HG03159 (cell line): Measurements from ENCODE around the gene ERAP2.
A peak's percentile ranks its signal among the peaks of the same experiment; 100 is the strongest.

Experiments used
- ATAC-seq: cut with Tn5 transposase; IDR thresholded peaks from one replicate; pipeline ENCODE4 v1.9.1; 2021; ENCODE audit warnings: mild to moderate bottlenecking, moderate library complexity; ENCODE audit not compliant: unreplicated experiment

The ERAP2 gene

DNA sequence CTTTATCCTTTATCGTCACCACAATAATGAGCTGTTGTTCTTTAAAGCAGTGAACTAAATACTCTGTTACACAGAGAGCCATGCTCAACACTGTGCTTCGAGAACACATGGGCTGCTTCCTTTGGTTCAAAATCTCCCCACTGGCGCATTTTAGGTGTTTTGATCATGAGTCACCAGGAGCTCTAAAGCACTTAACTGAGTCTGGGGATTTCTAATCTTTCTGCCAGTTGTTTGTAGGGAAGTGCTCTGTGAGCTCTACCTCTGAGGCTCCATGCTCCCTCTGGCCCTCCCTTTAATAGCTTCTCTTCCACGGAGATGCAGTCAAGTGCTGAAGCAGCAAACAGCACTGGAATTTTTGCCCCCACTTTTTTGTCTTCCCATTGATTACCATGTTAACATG lies 17.0 kb downstream of the ERAP2 start:
- no peak for ATAC-seq

DNA sequence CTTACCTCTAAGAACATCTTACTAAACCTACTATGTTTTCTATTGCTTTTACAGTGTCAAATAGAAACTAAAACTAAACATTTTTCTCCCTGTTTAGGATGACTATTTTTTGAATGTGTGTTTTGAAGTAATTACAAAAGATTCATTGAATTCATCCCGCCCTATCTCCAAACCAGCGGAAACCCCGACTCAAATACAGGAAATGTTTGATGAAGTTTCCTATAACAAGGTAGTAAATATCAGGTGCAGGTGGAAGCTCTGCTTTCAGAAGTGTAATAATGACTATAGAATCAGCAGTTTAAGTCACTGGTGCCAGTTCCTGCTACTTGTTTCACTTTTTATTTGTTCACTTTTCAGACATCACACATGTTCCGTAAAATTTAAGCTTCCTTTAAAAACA lies 20.0 kb downstream of the ERAP2 start:
- ATAC-seq, result peak; percentile 81

DNA sequence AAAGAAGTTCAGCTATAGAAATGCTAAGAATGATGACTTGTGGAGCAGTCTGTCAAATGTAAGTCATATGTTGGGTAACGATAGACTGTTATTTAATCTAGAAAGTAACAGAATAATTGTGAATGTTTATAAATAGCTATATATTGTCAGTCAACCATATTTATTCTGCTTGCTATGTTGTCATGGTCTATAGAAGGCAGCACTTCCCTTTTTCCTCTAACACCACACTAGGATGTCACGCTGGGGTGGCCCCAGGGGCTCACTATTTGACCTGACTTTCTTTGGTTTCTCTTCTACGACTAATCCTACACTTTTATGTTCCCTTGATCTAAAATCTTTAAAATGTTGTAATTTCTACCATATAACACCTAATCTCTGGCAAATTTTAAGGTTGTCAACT lies 20.5 kb downstream of the ERAP2 start:
- ATAC-seq, result peak; percentile 92

DNA sequence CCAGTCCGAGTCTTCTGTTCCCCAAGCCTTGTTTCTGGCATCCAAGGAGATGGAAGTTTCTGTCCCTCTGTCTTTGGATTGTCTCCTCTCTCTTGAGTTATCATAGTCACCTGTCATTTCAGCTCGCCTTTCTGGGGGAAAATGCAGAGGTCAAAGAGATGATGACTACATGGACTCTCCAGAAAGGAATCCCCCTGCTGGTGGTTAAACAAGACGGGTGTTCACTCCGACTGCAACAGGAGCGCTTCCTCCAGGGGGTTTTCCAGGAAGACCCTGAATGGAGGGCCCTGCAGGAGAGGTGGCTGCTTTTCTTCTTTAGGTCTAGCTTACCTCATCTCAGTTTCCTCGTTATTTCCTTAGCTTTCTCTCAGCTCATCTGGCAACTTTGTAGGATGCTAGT lies 25.1 kb downstream of the ERAP2 start:
- no peak for ATAC-seq

DNA sequence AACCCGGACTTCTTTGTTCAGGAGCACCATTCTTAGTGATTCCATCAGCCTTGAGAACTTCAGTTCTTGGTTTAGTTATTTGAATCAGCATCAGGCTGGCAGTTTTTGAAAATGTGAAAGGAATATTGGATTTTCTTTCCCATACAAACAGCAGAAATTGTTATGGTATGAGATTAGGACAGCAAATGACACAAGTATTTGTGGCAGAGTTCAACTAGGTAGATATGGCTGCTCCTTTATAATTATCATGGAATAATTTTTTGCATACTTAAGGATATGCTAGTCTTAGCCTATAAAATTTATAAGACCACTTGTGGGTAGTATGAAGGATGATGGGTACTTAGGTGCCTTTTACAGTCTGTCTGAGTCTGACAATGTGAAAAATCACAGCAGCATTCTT lies 25.5 kb downstream of the ERAP2 start:
- no peak for ATAC-seq

DNA sequence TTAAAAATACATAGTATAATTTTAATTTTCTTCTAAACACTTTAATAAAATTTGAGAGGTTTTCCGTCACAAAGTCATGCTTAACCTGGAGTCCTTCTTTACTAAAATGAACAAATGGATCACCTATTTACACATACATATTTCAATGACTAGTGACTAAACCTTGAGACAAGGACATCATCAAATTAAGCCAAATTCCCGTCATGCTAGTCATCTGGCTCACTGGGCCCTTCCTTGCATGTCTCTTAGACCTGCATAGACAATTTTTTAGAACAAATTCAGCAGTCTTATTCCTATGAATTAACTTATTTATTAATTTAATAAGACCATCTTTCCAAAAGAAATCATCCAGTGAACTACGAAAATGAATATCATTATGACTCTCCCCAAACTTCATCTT lies 26.6 kb downstream of the ERAP2 start:
- ATAC-seq, result no peak

DNA sequence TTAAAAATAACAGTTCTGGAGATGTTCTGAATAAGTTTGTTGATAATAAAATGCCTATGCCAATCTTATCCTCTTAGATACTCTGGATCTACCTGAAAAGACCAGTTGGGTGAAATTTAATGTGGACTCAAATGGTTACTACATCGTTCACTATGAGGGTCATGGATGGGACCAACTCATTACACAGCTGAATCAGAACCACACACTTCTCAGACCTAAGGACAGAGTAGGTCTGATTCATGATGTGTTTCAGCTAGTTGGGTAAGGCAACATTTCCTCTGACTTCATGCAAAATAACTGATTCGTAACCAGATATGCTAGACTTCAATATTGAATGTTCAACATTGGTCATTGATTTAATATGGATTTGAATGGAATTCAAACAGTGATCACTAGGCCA lies 27.0 kb downstream of the ERAP2 start:
- ATAC-seq, result no peak

DNA sequence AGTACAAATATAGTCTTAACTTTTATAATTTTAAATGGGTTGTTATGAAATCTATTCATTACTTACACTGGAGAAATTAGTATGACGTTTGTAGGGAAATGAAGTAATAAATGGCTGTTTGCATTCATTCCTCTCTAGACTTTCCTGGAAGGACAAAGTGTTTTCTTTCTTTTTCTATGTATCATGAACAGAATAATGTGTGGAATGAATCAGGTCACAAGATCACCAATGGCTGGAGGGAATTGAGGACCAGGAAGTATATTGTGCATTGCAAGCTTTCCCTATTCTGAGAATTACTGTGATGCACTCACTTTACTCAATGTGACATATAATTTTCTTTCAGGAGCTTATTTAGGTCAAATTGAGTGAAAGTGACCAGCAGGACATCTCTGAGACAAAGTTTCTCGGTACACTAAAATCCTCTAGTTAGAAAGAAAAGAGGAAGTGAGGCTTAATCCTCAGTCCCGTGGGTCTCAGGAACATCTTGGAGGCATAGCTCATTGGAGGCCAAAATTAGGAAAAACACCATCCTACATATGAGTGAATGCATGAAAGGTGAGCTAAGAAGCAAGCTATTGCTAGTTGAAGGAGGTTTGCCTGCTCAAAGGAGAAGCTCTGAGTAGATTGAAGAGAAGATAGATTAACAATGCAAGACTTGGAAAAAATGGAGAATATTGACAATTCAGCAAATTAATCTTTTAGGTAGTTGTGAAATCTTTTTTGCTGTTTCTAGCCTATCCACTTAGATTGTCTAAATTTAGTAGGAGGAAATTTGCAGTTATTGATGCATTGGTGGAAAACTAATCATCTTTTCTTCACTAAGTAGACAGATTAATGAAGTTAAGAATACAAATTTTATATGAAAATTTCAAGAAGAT lies 28.0 kb downstream of the ERAP2 start:
- ATAC-seq, result no peak

DNA sequence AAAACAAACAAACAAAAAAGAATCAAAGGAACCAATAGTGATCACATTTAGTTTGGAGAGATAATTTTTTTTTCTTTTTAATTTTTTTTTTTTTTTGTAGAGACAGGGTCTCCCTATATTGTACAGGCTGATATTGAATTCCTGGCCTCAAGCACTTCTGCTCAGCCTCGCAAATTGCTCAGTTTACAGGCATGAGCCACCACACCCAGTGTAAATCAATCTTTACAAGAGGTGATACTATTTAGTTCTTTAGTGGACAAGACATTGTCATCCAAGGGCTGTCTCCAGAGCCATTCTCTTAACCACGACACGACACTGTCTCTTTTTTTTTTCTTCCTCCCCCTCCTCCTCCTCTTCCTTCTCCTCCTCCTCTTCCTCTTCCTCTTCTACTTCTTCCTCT lies 29.6 kb downstream of the ERAP2 start:
- ATAC-seq, result no peak

DNA sequence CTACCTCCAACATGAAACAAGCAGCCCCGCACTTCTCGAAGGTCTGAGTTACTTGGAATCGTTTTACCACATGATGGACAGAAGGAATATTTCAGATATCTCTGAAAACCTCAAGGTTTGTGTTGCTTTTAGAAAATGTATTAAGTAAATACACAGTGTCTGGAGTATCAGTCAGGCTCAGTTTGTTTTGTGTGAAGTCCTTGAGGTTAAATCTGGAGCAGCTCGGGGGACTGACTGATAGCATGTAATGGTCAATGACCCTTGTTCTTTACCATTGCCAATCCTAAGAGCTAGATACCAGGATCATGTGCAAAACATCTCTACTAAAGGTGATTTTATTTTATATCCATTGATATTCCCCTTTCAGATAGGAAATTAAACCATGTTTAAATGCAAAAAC lies 32.7 kb downstream of the ERAP2 start:
- ATAC-seq, result no peak

DNA sequence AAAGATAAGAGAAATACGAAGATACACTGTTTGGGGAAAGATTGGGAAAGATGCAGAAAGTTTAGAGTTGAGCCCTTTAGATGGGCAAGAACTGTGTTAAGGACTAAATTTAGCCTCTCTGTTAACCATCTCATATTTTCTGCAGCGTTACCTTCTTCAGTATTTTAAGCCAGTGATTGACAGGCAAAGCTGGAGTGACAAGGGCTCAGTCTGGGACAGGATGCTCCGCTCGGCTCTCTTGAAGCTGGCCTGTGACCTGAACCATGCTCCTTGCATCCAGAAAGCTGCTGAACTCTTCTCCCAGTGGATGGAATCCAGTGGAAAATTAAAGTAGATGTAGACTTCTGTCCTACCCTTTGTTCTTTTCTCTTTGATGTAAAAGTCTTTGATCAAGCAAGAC lies 33.1 kb downstream of the ERAP2 start:
- no peak for ATAC-seq

DNA sequence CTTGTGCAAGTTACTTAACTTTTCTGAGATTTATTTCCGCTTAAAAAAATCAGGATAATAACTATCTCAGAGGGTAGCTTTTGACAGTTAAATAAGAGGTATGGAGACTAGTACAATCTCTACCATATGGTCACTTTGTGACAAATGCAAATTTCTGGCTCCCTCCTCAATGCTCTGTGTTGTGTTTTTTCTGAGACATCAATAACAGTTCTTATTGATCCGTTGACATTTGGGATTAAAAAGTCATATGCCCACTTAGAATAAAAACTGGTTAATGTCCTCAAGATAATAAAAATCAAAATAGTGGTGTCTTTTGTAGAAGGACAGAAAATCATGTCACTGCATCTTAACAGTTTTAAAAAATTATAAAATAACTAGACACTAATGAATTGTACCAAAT lies 34.8 kb downstream of the ERAP2 start:
- no peak for ATAC-seq

DNA sequence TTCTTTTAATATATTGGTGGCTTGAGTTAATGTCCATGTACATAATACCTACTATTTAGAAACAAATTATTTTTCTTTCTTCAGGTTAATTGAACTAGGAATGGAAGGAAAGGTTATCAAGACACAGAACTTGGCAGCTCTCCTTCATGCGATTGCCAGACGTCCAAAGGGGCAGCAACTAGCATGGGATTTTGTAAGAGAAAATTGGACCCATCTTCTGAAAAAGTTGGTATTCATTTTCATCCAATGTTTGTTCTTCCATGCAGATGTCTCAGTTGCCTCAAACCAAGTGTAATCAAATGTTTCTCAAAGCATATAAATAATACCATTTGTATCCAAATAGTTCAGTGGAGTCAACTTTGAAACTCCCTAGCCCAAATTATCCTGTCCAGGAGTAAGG lies 36.9 kb downstream of the ERAP2 start:
- ATAC-seq, result no peak

DNA sequence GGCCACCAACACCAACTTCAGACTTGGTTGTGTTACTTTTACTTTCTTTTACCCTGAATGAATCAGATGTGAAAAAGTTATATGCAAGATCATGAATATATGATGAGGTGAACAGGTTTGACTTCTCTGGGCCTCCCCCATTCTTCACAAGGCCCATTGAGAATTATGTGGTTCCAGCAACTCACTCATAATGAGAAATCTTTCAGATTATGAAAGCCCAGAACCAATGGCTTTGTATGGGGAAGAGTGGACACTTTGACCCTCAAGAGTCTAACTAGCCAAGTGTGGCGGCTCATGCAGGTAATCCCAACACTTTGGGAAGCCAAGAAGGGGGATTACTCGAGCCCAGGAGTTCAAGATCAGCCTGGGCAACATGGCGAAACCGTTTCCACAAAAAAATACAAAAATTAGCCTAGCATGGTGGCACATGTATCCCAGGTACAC lies 43.5 kb downstream of the ERAP2 start:
- ATAC-seq, result peak; percentile 62

DNA sequence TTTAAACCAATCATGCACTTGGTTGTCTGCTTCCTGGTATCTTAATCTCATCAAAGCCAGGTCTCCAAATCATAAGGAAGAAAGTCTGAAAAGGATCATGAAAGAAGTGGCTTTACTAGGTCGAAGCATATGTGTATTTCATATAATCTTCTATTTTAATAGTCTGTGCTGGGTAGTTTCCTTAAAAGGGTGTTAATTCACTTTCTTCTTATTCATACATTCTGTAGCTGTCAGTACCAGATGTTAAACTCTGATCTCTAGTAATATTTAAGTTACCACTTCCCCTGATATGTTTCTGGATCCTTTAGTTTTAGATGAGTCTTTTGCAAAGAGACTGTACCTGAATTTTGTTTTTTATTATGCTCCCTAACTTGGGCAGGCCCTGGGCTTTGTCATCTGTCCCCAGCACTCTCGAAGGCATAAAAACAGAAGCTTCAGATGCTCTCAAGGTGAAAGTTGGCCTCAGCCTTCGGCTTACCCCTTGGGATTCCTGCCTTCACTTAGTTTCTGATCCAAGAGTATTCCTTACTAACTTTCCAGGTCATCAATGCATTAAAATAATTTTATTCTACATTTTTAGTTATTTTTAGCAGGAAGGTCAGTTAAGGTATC lies 44.5 kb downstream of the ERAP2 start:
- ATAC-seq, result no peak

DNA sequence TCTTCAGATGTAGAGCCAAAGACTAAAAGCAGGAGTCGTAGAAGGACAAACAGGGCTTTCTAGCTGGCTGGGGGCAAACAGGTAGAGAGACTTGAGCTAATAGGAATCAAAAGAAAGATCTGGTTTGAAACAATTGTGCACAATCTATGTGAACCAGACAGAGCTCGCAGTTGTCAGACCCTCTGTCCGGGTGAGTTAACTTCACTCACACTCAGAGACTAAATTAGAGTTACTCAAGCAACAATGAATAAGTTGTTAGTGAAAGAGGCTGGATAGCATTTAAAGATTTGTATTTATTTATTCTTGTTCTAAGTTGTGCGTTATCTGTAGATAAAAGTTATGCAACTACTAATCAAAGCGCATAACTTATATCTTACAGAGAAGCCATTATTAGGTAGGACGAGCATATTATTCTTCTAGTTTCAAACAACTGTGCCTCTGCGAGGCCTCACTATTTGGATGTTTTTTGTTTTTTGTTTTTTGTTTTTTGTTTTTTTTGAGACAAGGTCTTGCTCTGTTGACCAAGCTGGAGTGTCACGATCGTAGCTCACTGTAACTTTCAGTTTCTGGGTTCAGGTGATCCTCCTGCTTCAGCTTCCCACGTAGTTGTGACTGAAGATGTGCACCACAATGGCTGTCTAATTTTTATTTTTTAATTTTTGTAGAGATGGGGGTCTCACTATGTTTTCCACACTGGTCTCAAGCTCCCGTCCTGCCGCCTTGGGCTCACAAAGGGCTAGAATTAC lies 46.4 kb downstream of the ERAP2 start:
- ATAC-seq, result no peak

DNA sequence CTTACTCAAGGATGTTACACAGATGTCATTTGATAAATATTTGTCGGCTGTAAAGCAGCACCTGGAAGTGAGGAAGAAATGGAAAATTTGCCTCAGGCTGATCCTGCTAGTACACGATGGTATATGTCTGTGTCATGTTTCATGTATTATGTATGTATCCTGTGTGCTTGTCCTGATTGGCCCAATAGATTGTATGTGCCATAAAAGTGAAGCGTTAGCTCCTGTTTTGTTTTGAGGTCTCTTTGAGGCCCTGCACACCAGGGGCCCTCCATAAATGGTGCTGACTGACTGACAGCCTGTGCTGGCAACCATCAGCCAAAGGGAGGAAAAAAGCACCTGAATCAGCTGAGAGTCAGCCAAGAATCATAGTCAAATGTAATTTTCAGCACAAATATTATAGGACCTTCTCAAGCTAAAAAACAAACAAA lies 47.7 kb downstream of the ERAP2 start:
- no peak for ATAC-seq

DNA sequence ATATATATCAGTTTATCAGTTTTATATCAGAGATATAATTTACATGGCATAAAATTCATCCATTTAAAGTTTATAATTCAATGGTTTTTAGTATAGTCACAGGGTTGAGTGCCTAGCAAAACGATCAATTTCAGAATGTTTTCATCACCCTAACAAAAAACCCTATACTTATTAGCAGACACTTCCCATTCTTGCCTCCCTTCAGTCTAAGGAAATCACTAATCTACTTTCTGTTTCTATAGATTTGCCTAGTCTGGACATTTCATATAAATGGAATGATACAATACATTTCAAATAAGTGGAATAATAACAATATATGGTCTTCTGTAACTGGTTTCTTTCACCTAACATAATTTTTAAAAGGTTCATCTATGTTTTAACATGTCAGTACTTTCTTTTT lies 50.0 kb downstream of the ERAP2 start:
- no peak for ATAC-seq

DNA sequence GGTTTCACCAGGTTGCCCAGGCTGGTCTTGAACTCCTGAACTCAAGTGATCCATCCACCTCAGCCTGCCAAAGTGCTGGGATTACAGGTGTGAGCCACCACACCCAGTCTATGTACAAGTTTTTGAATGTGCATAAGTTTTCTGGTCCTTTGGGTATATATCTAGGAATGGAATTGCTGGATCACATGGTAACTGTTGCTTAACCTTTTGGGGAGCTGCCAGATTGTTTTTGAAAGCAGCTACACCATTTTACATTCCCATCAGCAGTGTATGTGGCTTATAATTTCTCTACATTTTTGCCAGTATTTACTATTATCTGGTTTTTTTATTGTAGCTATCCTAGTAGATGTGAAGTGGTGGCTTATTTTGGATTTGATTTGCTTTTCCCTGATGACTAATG lies 50.7 kb downstream of the ERAP2 start:
- ATAC-seq, result no peak

DNA sequence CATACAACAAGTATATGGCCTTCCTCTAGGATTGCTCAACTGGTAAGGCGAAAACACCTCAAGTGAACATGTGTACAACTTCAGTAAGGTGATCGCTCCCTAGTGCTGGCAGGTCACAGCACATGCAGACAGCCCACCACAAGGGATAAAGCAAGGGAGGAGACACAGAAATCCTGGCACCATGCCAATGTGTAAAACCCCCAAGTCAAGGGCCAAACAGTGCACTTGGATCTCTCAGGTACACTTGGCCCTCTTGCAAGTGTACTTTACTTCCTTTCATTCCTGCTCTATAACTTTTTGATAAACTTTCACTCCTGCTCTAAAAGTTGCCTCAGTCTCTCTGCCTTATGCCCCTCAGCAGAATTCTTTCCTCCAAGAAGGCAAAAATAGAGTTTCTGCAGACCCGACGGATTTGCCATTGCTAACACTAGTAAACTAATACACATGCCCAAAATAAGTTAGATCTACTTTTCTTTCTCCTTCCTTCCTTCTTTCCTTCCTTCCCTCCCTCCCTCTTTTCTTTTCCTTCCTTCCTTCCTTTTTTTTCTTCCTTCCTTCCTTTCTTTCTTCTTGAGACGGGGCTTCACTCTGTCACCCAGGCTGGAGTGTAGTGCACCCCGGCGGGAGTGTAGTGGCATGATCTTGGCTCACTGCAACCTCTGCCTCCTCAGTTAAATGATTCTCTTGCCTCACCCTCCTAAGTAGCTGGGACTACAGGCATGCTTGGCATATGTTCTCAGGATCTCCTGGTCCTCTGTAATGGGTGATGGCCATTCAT lies 52.8 kb downstream of the ERAP2 start:
- ATAC-seq, result no peak

DNA sequence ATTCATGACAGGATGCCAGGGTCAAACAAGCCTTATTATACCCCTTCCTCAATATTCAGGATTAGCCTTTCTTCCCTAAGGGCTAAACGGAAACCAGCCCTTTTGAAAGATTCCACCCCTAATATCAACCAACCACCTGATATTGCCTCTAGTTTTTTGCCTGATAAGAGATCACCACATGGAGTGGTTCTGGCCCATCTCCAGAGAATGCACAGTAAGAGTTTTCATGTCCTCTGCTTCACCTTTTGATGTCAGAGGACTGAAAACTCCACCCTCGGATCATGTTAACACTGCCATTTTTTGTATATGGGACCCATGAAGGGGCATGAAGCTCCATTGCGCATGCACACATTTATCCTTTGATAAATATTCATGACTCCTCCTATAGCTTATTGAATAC lies 53.8 kb downstream of the ERAP2 start:
- ATAC-seq, result no peak
